Mesothelial cell of epicardium (in vitro differentiated cells): ENCODE measurements around the gene PTPRN2. TPM values are rescaled to one million over a fixed set of nuclear protein-coding genes. Genes with fewer than 3 reads are reported as not detected.

Source experiments
- DNase-seq, 2 experiments: peaks; one replicate each; pipeline ENCODE4 v3.0.0; 2021; ENCODE audit warnings: low spot score in 2 of 2; ENCODE audit not compliant: unreplicated experiment in 2 of 2
- H3K27ac Mint-ChIP-seq: 2 replicates; pipeline ENCODE4 v1.8.0; 2021; ENCODE audit warnings: mixed read lengths
- H3K27me3 Mint-ChIP-seq: 2 replicates; pipeline ENCODE4 v1.8.0; 2021; ENCODE audit warnings: low read depth, mixed read lengths
- H3K36me3 Mint-ChIP-seq: 2 replicates; pipeline ENCODE4 v1.8.0; 2021; ENCODE audit warnings: mixed read lengths
- H3K4me1 Mint-ChIP-seq: 2 replicates; pipeline ENCODE4 v1.8.0; 2021; ENCODE audit warnings: mixed read lengths
- H3K4me3 Mint-ChIP-seq: 2 replicates; pipeline ENCODE4 v1.8.0; 2021; ENCODE audit warnings: mild to moderate bottlenecking, moderate library complexity, mixed read lengths
- H3K9me3 Mint-ChIP-seq: 2 replicates; pipeline ENCODE4 v1.8.0; 2021; ENCODE audit warnings: mixed read lengths
- CTCF ChIP-seq: fragments of 200-600 bp; sonication (generic); IDR thresholded peaks from one replicate; pipeline ENCODE4 v1.5.0; 2021; ENCODE audit warnings: antibody characterized with exemption; ENCODE audit not compliant: unreplicated experiment
- total RNA-seq: library from RNA; stranded (reverse); gene quantifications from 3 replicates; pipeline ENCODE4 v1.2.1, GENCODE V29; 2021

Gene PTPRN2
- total RNA-seq, 1 donor from 2014 or later = 2.2 TPM

- H3K9me3 Mint-ChIP-seq = no peaks in the 10 kb centered on the region
- H3K4me3 Mint-ChIP-seq = no peak overlapping the region
- DNase-seq = no peak
- H3K4me1 Mint-ChIP-seq = peaks cover 11% of the 10 kb centered on the region
- H3K27ac Mint-ChIP-seq = no peak overlapping the region
- no peaks in the 10 kb centered on the region for H3K36me3 Mint-ChIP-seq
- peaks cover 5% of the 10 kb centered on the region for H3K27me3 Mint-ChIP-seq
- TF ChIP-seq CTCF = no peak
Observed at GRCh38 chr7:158017111-158018097, 570.2 kb downstream of the PTPRN2 start.

- H3K4me1 Mint-ChIP-seq = peaks cover 11% of the 10 kb centered on the region
- no peak overlapping the region for H3K27ac Mint-ChIP-seq
- no peaks in the 10 kb centered on the region for H3K9me3 Mint-ChIP-seq
- H3K27me3 Mint-ChIP-seq = peaks cover 15% of the 10 kb centered on the region
- no peak for TF ChIP-seq CTCF
- DNase-seq = peak in 1 of 2 experiments; percentile 7
- no peak overlapping the region for H3K4me3 Mint-ChIP-seq
- no peaks in the 10 kb centered on the region for H3K36me3 Mint-ChIP-seq
Observed at GRCh38 chr7:158016180-158017097, 571.2 kb downstream of the PTPRN2 start.

- no peak overlapping the region for H3K4me3 Mint-ChIP-seq
- peaks cover 11% of the 10 kb centered on the region for H3K4me1 Mint-ChIP-seq
- peak in 1 of 2 experiments; percentile 34 for DNase-seq
- H3K27me3 Mint-ChIP-seq = peaks cover 23% of the 10 kb centered on the region
- no peaks in the 10 kb centered on the region for H3K9me3 Mint-ChIP-seq
- no peaks in the 10 kb centered on the region for H3K36me3 Mint-ChIP-seq
- no peak for TF ChIP-seq CTCF
- H3K27ac Mint-ChIP-seq = no peak overlapping the region
Observed at GRCh38 chr7:158015403-158016179, 572.0 kb downstream of the PTPRN2 start.

GRCh38 chr7:158014976-158015375, 572.6 kb downstream of the PTPRN2 start:
- Mint-ChIP-seq H3K27me3 (peaks cover 28% of the 10 kb centered on the region), H3K4me3 (no peak overlapping the region), H3K4me1 (peaks cover 11% of the 10 kb centered on the region), H3K36me3 (no peaks in the 10 kb centered on the region), H3K27ac (no peak overlapping the region), H3K9me3 (no peaks in the 10 kb centered on the region)
- no peak for TF ChIP-seq CTCF
- no peak for DNase-seq

- H3K27ac Mint-ChIP-seq = no peak overlapping the region
- H3K27me3 Mint-ChIP-seq = peaks cover 41% of the 10 kb centered on the region
- no peak overlapping the region for H3K4me3 Mint-ChIP-seq
- H3K4me1 Mint-ChIP-seq = peaks cover 11% of the 10 kb centered on the region
- DNase-seq = no peak
- no peaks in the 10 kb centered on the region for H3K9me3 Mint-ChIP-seq
- H3K36me3 Mint-ChIP-seq = no peaks in the 10 kb centered on the region
- no peak for TF ChIP-seq CTCF
Observed at GRCh38 chr7:158013085-158013668, 574.4 kb downstream of the PTPRN2 start.
